GM19025 (cell line): Measurements from ENCODE around the gene TTC13.

Experiments
- ATAC-seq: cut with Tn5 transposase; IDR thresholded peaks from one replicate; pipeline ENCODE4 v1.9.1; 2021; ENCODE audit warnings: mild to moderate bottlenecking, low read depth, moderate library complexity; ENCODE audit not compliant: unreplicated experiment

TTC13 gene

GRCh38 chr1:230858918-230859729 is 119.5 kb downstream of the TTC13 start:
- ATAC-seq, result no peak

- no peak for ATAC-seq
Measured at GRCh38 chr1:230858236-230858820, 120.3 kb downstream of the TTC13 start.

GRCh38 chr1:230857822-230858221 is 120.8 kb downstream of the TTC13 start:
- no peak for ATAC-seq

DNA sequence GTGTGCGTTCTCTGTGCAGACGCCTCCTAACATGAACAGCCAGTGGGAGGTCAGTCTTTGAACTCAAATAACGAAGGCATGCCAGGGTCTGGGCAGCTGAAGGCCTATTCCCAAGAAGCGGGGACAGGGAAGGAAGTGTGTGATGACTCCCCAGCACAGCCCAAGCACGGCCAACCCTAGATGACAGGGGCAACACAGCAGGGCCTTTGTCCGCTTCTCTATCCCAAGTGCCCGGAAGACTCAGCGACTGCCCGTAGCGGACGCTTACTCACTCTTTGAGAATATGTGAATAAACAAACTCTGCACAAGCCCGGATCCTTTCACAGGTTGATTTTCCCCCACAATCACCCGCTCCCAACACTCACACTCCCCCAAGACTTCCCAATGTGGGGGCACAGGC is 121.6 kb downstream of the TTC13 start:
- no peak for ATAC-seq
